NAMALWA (cell line): Measurements from ENCODE around the gene CYP2R1.
A peak's percentile ranks its signal among the peaks of the same experiment; 100 is the strongest.

ENCODE experiments used
- DNase-seq: peaks from one replicate; pipeline ENCODE4 v3.0.0-alpha.2; 2015; ENCODE audit warnings: low spot score

The CYP2R1 gene

GRCh38 chr11:14892036-14892556 lies at the start of gene CYP2R1:
TSS of gene CYP2R1 (minus strand) at chr11:14892231. CDS start at chr11:14892205, 26 bp downstream.
- peak; percentile 98 for DNase-seq

- no peak for DNase-seq
These were observed 46.9 kb upstream of the CYP2R1 start for GRCh38 chr11:14938936-14939335.

- DNase-seq, result no peak
These were observed 42.8 kb upstream of the CYP2R1 start for GRCh38 chr11:14934641-14935351.

- DNase-seq, result no peak
These were observed 40.4 kb upstream of the CYP2R1 start for GRCh38 chr11:14932447-14932846.

- DNase-seq, result no peak
These were observed 38.3 kb upstream of the CYP2R1 start for GRCh38 chr11:14930369-14930768.

- DNase-seq, result no peak
These were observed 35.1 kb upstream of the CYP2R1 start for GRCh38 chr11:14927146-14927545.

- DNase-seq, result no peak
These were observed 32.3 kb upstream of the CYP2R1 start for GRCh38 chr11:14924318-14924717.

- no peak for DNase-seq
These were observed 24.4 kb upstream of the CYP2R1 start for GRCh38 chr11:14916403-14916802.

- DNase-seq, result no peak
These were observed 22.5 kb upstream of the CYP2R1 start for GRCh38 chr11:14914536-14914935.

- DNase-seq, result peak; percentile 75
These were observed 16.3 kb upstream of the CYP2R1 start for GRCh38 chr11:14908214-14908880.

- peak; percentile 83 for DNase-seq
These were observed 15.6 kb upstream of the CYP2R1 start for GRCh38 chr11:14907411-14908213.

- DNase-seq, result no peak
These were observed 15.0 kb upstream of the CYP2R1 start for GRCh38 chr11:14906993-14907392.

- peak; percentile 38 for DNase-seq
These were observed 14.5 kb upstream of the CYP2R1 start for GRCh38 chr11:14906578-14906977.

- DNase-seq, result peak; percentile 94
These were observed 13.3 kb upstream of the CYP2R1 start for GRCh38 chr11:14905104-14906033.

- DNase-seq, result peak; percentile 78
These were observed 12.7 kb upstream of the CYP2R1 start for GRCh38 chr11:14904745-14905103.

- DNase-seq, result no peak
These were observed 10.8 kb upstream of the CYP2R1 start for GRCh38 chr11:14902650-14903350.

- no peak for DNase-seq
These were observed 6.9 kb upstream of the CYP2R1 start for GRCh38 chr11:14898906-14899305.

GRCh38 chr11:14898355-14898754 lies 6.3 kb upstream of the CYP2R1 start:
- no peak for DNase-seq

GRCh38 chr11:14894657-14895598 lies 2.9 kb upstream of the CYP2R1 start:
- peak; percentile 53 for DNase-seq

GRCh38 chr11:14892577-14892976 lies 546 bp upstream of the CYP2R1 start:
- no peak for DNase-seq
